Central memory CD8-positive, alpha-beta T cell (primary cell): ENCODE data around the gene CTNNA3.

Experiments used
- ATAC-seq: fragments of 150-1000 bp; cut with Tn5 transposase; replicated peaks from 2 replicates; pipeline ENCODE4 v1.10.0; 2022; ENCODE audit warnings: mild to moderate bottlenecking, moderate FRiP score, moderate number of reproducible peaks; ENCODE audit not compliant: poor library complexity, severe bottlenecking; ENCODE audit errors: extremely low read depth
- DNase-seq, 2 donors: peaks; one replicate each; pipeline ENCODE4 v3.0.0; 2021; ENCODE audit warnings: low spot score in 2 of 2
- H3K27ac Mint-ChIP-seq: one replicate; pipeline ENCODE4 v1.8.0; 2022; ENCODE audit warnings: low read depth, mild to moderate bottlenecking, moderate library complexity, mixed read lengths
- H3K27me3 Mint-ChIP-seq: one replicate; pipeline ENCODE4 v1.8.0; 2022; ENCODE audit warnings: mixed read lengths
- H3K36me3 Mint-ChIP-seq: one replicate; pipeline ENCODE4 v1.8.0; 2022; ENCODE audit warnings: mild to moderate bottlenecking, moderate library complexity, mixed read lengths; ENCODE audit not compliant: insufficient read depth
- H3K4me1 Mint-ChIP-seq: one replicate; pipeline ENCODE4 v1.8.0; 2022; ENCODE audit warnings: mixed read lengths
- H3K4me3 Mint-ChIP-seq: one replicate; pipeline ENCODE4 v1.8.0; 2022; ENCODE audit warnings: mild to moderate bottlenecking, moderate library complexity, mixed read lengths
- H3K9me3 Mint-ChIP-seq: one replicate; pipeline ENCODE4 v1.8.0; 2022; ENCODE audit warnings: mixed read lengths

CTNNA3 gene

DNA sequence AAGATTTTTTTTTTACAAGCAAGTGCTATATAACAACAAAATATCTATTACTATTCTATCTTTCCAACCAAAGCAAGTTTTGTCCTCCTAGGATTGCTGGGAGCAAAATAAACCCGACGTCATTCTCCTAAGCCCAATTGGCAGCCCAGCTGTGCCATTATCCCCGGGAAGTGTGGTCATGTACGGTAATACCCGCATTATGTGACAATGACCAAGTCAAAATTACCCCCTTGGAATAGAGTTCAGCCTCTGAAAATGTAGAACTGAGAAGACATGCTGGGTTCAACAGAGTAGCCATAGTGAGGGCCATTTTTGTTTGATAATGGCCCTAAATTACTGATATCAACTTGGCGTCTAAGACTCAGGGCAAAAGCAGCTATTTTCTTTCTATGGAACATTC is 554.7 kb downstream of the CTNNA3 start:
- ATAC-seq = no peak
- Mint-ChIP-seq H3K36me3 (no peaks in the 10 kb centered on the region), H3K4me1 (no peaks in the 10 kb centered on the region)

DNA sequence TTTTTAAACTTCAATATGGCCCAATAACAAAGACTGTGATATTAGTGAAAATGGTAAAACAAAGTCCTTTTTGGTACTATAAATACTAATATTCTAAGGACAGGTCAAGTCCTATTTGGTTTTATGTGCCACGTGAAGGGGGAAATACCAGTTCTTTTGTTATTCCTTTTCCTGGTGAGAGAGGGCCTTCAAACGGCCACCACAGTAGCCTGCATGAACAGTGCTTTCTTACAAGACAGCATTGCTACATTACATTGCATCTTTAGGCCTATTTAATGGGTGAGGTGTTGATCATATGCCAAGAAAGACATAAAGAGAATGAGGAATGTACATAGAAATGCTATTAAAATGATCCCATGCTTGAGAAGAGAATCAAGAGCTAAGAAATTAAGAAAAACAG is 555.4 kb downstream of the CTNNA3 start:
- ATAC-seq (no peak), DNase-seq (no peak)
- Mint-ChIP-seq H3K9me3 (peaks cover 6% of the 10 kb centered on the region), H3K4me1 (no peaks in the 10 kb centered on the region), H3K27ac (no peak overlapping the region), H3K27me3 (no peaks in the 10 kb centered on the region), H3K36me3 (no peaks in the 10 kb centered on the region), H3K4me3 (no peak overlapping the region)

More for the DNA sequence above, 554.7 kb downstream of the CTNNA3 start:
- Mint-ChIP-seq H3K4me3 (no peak overlapping the region), H3K27me3 (no peaks in the 10 kb centered on the region), H3K9me3 (peaks cover 6% of the 10 kb centered on the region), H3K27ac (no peak overlapping the region)
- no peak for DNase-seq

DNA sequence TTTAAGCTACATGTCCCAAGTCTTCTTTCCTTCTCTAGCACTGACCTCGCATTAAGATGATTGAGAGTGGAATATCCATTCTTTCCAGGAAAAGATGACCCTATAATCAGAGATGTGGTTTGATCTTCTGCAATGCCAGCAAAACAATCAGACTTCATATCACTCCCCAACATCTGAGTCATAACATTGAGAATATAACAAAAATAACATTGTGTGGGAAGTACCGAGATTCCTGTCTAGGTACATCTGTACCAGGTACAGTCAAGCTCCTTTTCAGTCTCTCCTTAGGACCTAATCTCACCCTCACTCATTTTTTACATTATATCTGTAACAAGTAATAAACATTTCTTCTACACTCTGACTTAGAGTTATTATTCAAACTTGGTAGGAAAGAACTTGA is 568.6 kb downstream of the CTNNA3 start:
- no peaks in the 10 kb centered on the region for H3K27me3 Mint-ChIP-seq
- no peak overlapping the region for H3K27ac Mint-ChIP-seq
- ATAC-seq = no peak
- no peaks in the 10 kb centered on the region for H3K36me3 Mint-ChIP-seq
- H3K4me1 Mint-ChIP-seq = no peaks in the 10 kb centered on the region
- H3K9me3 Mint-ChIP-seq = peaks cover 3% of the 10 kb centered on the region
- H3K4me3 Mint-ChIP-seq = no peak overlapping the region
- DNase-seq = no peak

GRCh38 chr10:67119651-67120050 is 576.3 kb downstream of the CTNNA3 start:
- Mint-ChIP-seq H3K4me3 (no peak overlapping the region), H3K27ac (no peak overlapping the region), H3K27me3 (no peaks in the 10 kb centered on the region), H3K4me1 (no peaks in the 10 kb centered on the region), H3K36me3 (no peaks in the 10 kb centered on the region), H3K9me3 (peaks cover 7% of the 10 kb centered on the region)
- no peak for ATAC-seq
- DNase-seq = no peak

DNA sequence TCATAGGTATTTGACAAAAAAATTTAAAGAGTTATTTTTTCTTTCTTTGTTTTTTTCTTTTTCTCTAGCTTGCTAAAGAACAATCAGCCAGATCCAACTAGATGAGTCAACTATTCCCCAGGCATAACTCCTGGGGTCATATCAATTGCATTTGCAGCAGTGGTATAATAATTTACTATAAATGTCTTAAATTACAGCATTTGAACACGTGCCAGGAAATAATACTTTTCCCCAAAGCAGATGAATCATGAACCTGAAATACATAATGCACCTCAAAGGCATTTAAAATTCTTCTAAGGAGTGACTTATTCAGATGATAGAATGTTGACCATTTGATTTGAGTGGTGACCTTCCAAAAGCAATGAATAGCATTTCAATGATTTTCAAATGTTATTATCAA is 580.0 kb downstream of the CTNNA3 start:
- H3K27ac Mint-ChIP-seq = no peak overlapping the region

GRCh38 chr10:67114945-67115344 is 581.0 kb downstream of the CTNNA3 start:
- Mint-ChIP-seq H3K27ac (no peak overlapping the region), H3K4me3 (no peak overlapping the region), H3K36me3 (no peaks in the 10 kb centered on the region), H3K27me3 (no peaks in the 10 kb centered on the region), H3K4me1 (no peaks in the 10 kb centered on the region), H3K9me3 (peaks cover 11% of the 10 kb centered on the region)
- DNase-seq = no peak
- no peak for ATAC-seq

More for the DNA sequence above, 580.0 kb downstream of the CTNNA3 start:
- no peak for ATAC-seq
- no peaks in the 10 kb centered on the region for H3K4me1 Mint-ChIP-seq
- no peak overlapping the region for H3K4me3 Mint-ChIP-seq
- H3K27me3 Mint-ChIP-seq = no peaks in the 10 kb centered on the region
- no peaks in the 10 kb centered on the region for H3K36me3 Mint-ChIP-seq
- DNase-seq = no peak
- peaks cover 11% of the 10 kb centered on the region for H3K9me3 Mint-ChIP-seq

- H3K4me1 Mint-ChIP-seq = no peaks in the 10 kb centered on the region
- ATAC-seq (no peak), DNase-seq (no peak)
- H3K4me3 Mint-ChIP-seq = no peak overlapping the region
- H3K9me3 Mint-ChIP-seq = peaks cover 11% of the 10 kb centered on the region
- H3K27me3 Mint-ChIP-seq = no peaks in the 10 kb centered on the region
- no peak overlapping the region for H3K27ac Mint-ChIP-seq
- H3K36me3 Mint-ChIP-seq = no peaks in the 10 kb centered on the region
These were observed 583.2 kb downstream of the CTNNA3 start for GRCh38 chr10:67112765-67113164.

DNA sequence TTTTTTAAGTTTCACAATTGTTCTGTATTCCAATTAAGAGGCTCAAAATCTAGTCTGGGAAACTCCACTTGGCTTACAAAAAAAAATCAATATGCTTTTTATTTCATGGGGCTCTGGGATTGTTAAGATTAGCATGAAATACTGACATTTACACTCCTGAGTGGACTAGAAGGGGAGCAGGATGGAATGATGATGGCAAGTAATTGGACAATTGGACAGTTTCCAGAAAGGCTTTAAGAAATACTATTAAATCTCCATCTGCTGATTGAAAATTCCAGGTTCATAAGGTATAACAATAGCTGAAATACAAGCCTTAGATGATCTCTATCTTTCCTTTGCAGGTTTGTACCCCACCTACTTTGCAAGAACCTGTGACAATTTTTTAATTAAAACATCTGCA is 585.7 kb downstream of the CTNNA3 start:
- H3K4me1 Mint-ChIP-seq = no peaks in the 10 kb centered on the region
- no peaks in the 10 kb centered on the region for H3K27me3 Mint-ChIP-seq
- no peak overlapping the region for H3K4me3 Mint-ChIP-seq
- no peak overlapping the region for H3K27ac Mint-ChIP-seq
- ATAC-seq (no peak), DNase-seq (no peak)
- H3K36me3 Mint-ChIP-seq = no peaks in the 10 kb centered on the region
- peaks cover 11% of the 10 kb centered on the region for H3K9me3 Mint-ChIP-seq

GRCh38 chr10:67107670-67108069 is 588.3 kb downstream of the CTNNA3 start:
- Mint-ChIP-seq H3K36me3 (no peaks in the 10 kb centered on the region), H3K4me3 (no peak overlapping the region), H3K27ac (no peak overlapping the region), H3K9me3 (peaks cover 6% of the 10 kb centered on the region), H3K4me1 (no peaks in the 10 kb centered on the region), H3K27me3 (no peaks in the 10 kb centered on the region)
- DNase-seq = no peak
- no peak for ATAC-seq

GRCh38 chr10:67100951-67101350 is 595.0 kb downstream of the CTNNA3 start:
- H3K9me3 Mint-ChIP-seq = peaks cover 6% of the 10 kb centered on the region
- H3K4me3 Mint-ChIP-seq = no peak overlapping the region
- ATAC-seq (no peak), DNase-seq (no peak)
- H3K4me1 Mint-ChIP-seq = no peaks in the 10 kb centered on the region
- no peak overlapping the region for H3K27ac Mint-ChIP-seq
- H3K36me3 Mint-ChIP-seq = no peaks in the 10 kb centered on the region
- no peaks in the 10 kb centered on the region for H3K27me3 Mint-ChIP-seq

GRCh38 chr10:67098461-67098860 is 597.5 kb downstream of the CTNNA3 start:
- ATAC-seq = no peak
- Mint-ChIP-seq H3K36me3 (no peaks in the 10 kb centered on the region), H3K27ac (no peak overlapping the region), H3K9me3 (no peaks in the 10 kb centered on the region), H3K27me3 (no peaks in the 10 kb centered on the region), H3K4me1 (no peaks in the 10 kb centered on the region), H3K4me3 (no peak overlapping the region)
- DNase-seq = no peak

DNA sequence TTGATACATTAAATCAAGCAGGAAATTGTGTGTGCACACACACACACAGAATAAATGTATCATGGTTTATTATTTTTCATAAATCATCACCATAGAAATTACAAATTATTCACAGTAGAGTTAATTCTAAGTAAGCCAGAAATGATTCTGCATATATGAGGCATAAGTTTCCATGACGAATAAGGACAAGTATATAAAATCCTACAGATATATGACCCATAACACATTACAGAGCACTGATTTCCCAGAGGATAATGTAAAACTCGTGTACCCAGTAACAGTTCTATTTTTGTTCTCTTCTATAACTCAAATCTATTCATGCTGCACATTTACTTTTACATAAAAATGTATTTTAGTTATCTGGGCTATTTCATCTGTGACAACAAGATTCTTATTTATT is 600.5 kb downstream of the CTNNA3 start:
- ATAC-seq (no peak), DNase-seq (no peak)
- Mint-ChIP-seq H3K9me3 (no peaks in the 10 kb centered on the region), H3K4me3 (no peak overlapping the region), H3K27ac (no peak overlapping the region), H3K36me3 (no peaks in the 10 kb centered on the region), H3K4me1 (no peaks in the 10 kb centered on the region), H3K27me3 (no peaks in the 10 kb centered on the region)

GRCh38 chr10:67088036-67088435 is 608.0 kb downstream of the CTNNA3 start:
- H3K9me3 Mint-ChIP-seq = peaks cover 6% of the 10 kb centered on the region
- H3K4me3 Mint-ChIP-seq = no peak overlapping the region
- H3K27me3 Mint-ChIP-seq = no peaks in the 10 kb centered on the region

DNA sequence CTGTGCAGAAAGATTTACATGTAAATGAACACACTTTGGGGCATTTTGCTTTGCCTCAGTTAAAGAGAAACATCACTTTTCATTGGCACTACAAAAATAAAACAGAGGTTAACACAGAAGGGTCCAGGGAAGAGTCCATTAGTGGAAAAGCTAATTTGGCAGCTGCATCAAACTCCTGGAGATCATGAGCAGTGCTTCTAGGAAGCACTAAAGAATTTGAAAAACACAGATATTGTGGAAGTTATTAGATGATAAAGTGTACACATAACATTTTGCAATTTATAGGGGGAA is 608.9 kb downstream of the CTNNA3 start:
- ATAC-seq = no peak
- DNase-seq = no peak
- Mint-ChIP-seq H3K36me3 (no peaks in the 10 kb centered on the region), H3K4me1 (no peaks in the 10 kb centered on the region), H3K27ac (no peak overlapping the region), H3K9me3 (peaks cover 6% of the 10 kb centered on the region), H3K4me3 (no peak overlapping the region), H3K27me3 (no peaks in the 10 kb centered on the region)

More at GRCh38 chr10:67088036-67088435, 608.0 kb downstream of the CTNNA3 start:
- Mint-ChIP-seq H3K36me3 (no peaks in the 10 kb centered on the region), H3K27ac (no peak overlapping the region), H3K4me1 (no peaks in the 10 kb centered on the region)
- ATAC-seq (no peak), DNase-seq (no peak)
